Endothelial cell of umbilical vein (primary cell): Measurements from ENCODE around the gene ACR. TPM values are rescaled to one million over a fixed set of nuclear protein-coding genes. Genes with fewer than 3 reads are reported as not detected.

Experiments
- BruUV-seq: library from RNA; stranded (reverse); fragments of 400-500 nt; replicated peaks from 2 replicates; lab custom pipeline; 2021; lab: Mats Ljungman, UMichigan
- CTCF ChIA-PET: fragments of 300-600, 350-600 bp; sonication (Branson Sonifier 250); formaldehyde crosslinking; loops from one replicate; lab custom pipeline; 2021; ENCODE audit warnings: antibody characterized with exemption, inconsistent platforms; lab: Charles Lee
- POLR2A ChIA-PET: fragments of 300-600, 350-600 bp; sonication (Branson Sonifier 250); formaldehyde crosslinking; loops from one replicate; lab custom pipeline; 2021; ENCODE audit warnings: antibody characterized with exemption, inconsistent platforms; lab: Charles Lee
- DNase-seq: peaks from one replicate; pipeline ENCODE4 v3.0.0-alpha.2; 2011; ENCODE audit warnings: low read depth, low spot score
- FAIRE-seq: peaks from 2 replicates; lab custom pipeline; 2011; peaks lifted over from hg19 to GRCh38; lab: Jason Lieb, UNC
- H2AFZ ChIP-seq: 2 replicates; pipeline ENCODE4 v1.6.0; 2012; ENCODE audit warnings: low read depth, low read length, control low read depth, inconsistent platforms
- H3K27ac ChIP-seq: 2 replicates; pipeline ENCODE4 v1.5.1; 2011; ENCODE audit warnings: low read depth, mild to moderate bottlenecking, control low read depth, low read length, moderate library complexity; ENCODE audit not compliant: insufficient read depth
- H3K27me3 ChIP-seq, 2 experiments: 2 replicates each; pipeline versions ENCODE4 v1.6.0 to v1.6.1; 2011; ENCODE audit warnings: low read length in 2 of 2, mixed read lengths in 1 of 2; ENCODE audit not compliant: control insufficient read depth in 2 of 2, insufficient read depth in 2 of 2
- H3K36me3 ChIP-seq, 2 experiments: 2 replicates in 1 of 2; 3 replicates in 1 of 2; pipeline ENCODE4 v1.5.1; 2011; ENCODE audit warnings: low read length in 2 of 2, mild to moderate bottlenecking in 1 of 2, moderate library complexity in 1 of 2; ENCODE audit not compliant: control insufficient read depth in 2 of 2, insufficient read depth in 2 of 2; ENCODE audit errors: extremely low read depth in 1 of 2
- H3K4me1 ChIP-seq: 3 replicates; pipeline ENCODE4 v1.5.1; 2011; ENCODE audit warnings: mild to moderate bottlenecking, low read length; ENCODE audit not compliant: control insufficient read depth, insufficient read depth; ENCODE audit errors: extremely low read depth
- H3K4me2 ChIP-seq: 2 replicates; pipeline ENCODE4 v1.6.1; 2011; ENCODE audit warnings: low read length, control low read depth, mixed read lengths; ENCODE audit not compliant: insufficient read depth
- H3K4me3 ChIP-seq, 3 experiments: fragments of 200-600 bp in 1 of 3; sonication (generic), shearing (Covaris generic) in 1 of 3; replicated peaks in 1 of 3; 2 replicates each; pipeline ENCODE4 v1.5.1; 2011 to 2016; ENCODE audit warnings: control low read depth in 3 of 3, low read length in 3 of 3, mild to moderate bottlenecking in 2 of 3, inconsistent platforms in 1 of 3, low read depth in 1 of 3, moderate library complexity in 1 of 3; ENCODE audit not compliant: insufficient read depth in 1 of 3
- H3K79me2 ChIP-seq: 2 replicates; pipeline ENCODE4 v1.6.0; 2012; ENCODE audit warnings: low read length, inconsistent platforms; ENCODE audit not compliant: control insufficient read depth, insufficient read depth
- H3K9ac ChIP-seq: replicated peaks from 2 replicates; pipeline ENCODE3; 2011; ENCODE audit warnings: low read length, control low read depth; ENCODE audit not compliant: insufficient read depth; ENCODE audit errors: extremely low read depth
- H3K9me1 ChIP-seq: replicated peaks from 3 replicates; pipeline ENCODE4 v1.6.0; 2011; ENCODE audit warnings: mild to moderate bottlenecking, low read length; ENCODE audit not compliant: control insufficient read depth, insufficient read depth; ENCODE audit errors: extremely low read depth
- H3K9me3 ChIP-seq: replicated peaks from 2 replicates; pipeline ENCODE4 v1.5.1; 2012; ENCODE audit warnings: low read length, inconsistent platforms; ENCODE audit not compliant: control insufficient read depth, insufficient read depth
- H4K20me1 ChIP-seq: replicated peaks from 2 replicates; pipeline ENCODE3; 2011; ENCODE audit warnings: mild to moderate bottlenecking, low read length; ENCODE audit not compliant: control insufficient read depth, insufficient read depth; ENCODE audit errors: extremely low read depth
- CTCF ChIP-seq, 2 donors: IDR thresholded peaks; 1 replicate in 1 of 2; 2 replicates in 1 of 2; pipeline ENCODE4 v1.5.1; 2011; ENCODE audit warnings: low read length in 2 of 2, mild to moderate bottlenecking in 2 of 2, moderate library complexity in 2 of 2, control low read depth in 1 of 2, inconsistent platforms in 1 of 2, low read depth in 1 of 2; ENCODE audit not compliant: insufficient read depth in 1 of 2; ENCODE audit errors: extremely low read depth in 1 of 2
- EZH2 ChIP-seq: IDR thresholded peaks from 2 replicates; pipeline ENCODE4 v1.6.1; 2012; ENCODE audit warnings: borderline replicate concordance, low read depth, mild to moderate bottlenecking, moderate library complexity, low read length, inconsistent platforms; ENCODE audit not compliant: severe bottlenecking
- FOS ChIP-seq: IDR thresholded peaks from 2 replicates; pipeline ENCODE4 v1.6.1; 2011; ENCODE audit warnings: mild to moderate bottlenecking, low read length, moderate library complexity, borderline replicate concordance; ENCODE audit not compliant: insufficient read depth
- GATA2 ChIP-seq: IDR thresholded peaks from 2 replicates; pipeline ENCODE4 v1.7.0; 2011; ENCODE audit warnings: low read depth, mild to moderate bottlenecking, moderate library complexity, mixed read lengths, low read length; ENCODE audit not compliant: insufficient read length, insufficient read depth
- JUN ChIP-seq: IDR thresholded peaks from 2 replicates; pipeline ENCODE4 v1.6.1; 2011; ENCODE audit warnings: borderline replicate concordance, low read depth; ENCODE audit not compliant: insufficient read length, insufficient read depth
- MYC ChIP-seq: IDR thresholded peaks from one replicate; pipeline ENCODE4 v1.6.1; 2011; ENCODE audit warnings: mild to moderate bottlenecking, low read depth, low read length
- POLR2A ChIP-seq: IDR thresholded peaks from 2 replicates; pipeline ENCODE4 v1.6.1; 2012; ENCODE audit warnings: low read depth, mild to moderate bottlenecking, control low read depth, low read length
- POLR2AphosphoS5 ChIP-seq: IDR thresholded peaks from 2 replicates; pipeline ENCODE4 v1.6.1; 2012; ENCODE audit warnings: low read depth, mild to moderate bottlenecking, control low read depth, low read length, moderate library complexity; ENCODE audit not compliant: insufficient read depth
- dilution Hi-C: fragments of 300-500 bp; cut with MboI; formaldehyde crosslinking; loops from one replicate; pipeline ENCODE4 v1.15.0; 2019; ENCODE audit warnings: low sequenced_read_pairs; ENCODE audit not compliant: extremely low pct_ligation_motif_present
- intact Hi-C: fragments of 100-400 bp; cut with micrococcal nuclease; formaldehyde crosslinking; loops from one replicate; pipeline ENCODE4 v1.10.0; 2022
- polyA plus RNA-seq, 4 experiments: library from polyadenylated mRNA; depleted of rRNA in 3 of 4; stranded (reverse) in 3 of 4; unstranded in 1 of 4; fragments of >200 nt; gene quantifications; 2 replicates each; pipeline versions ENCODE4 v1.2.1 to v1.2.3, GENCODE V29; 2011 to 2012; ENCODE audit warnings: missing spikeins in 1 of 4
- total RNA-seq: library from RNA; stranded (reverse); gene quantifications from 2 replicates; pipeline ENCODE4 v1.2.3, GENCODE V29; 2021
- TF ChIP-seq, protein P1 (sequence below): IDR thresholded peaks from 2 replicates; pipeline ENCODE4 v1.6.1; 2011; ENCODE audit not compliant: insufficient read depth, insufficient read length

The ACR gene
- total and polyA plus RNA-seq, 2 donors (not counting 3 experiments of a cell fraction or from before 2014, with no cell fraction given): 0.91 to 4.1 TPM

- no peak for FAIRE-seq
- peaks cover 79% of the 10 kb centered on the region for H3K79me2 ChIP-seq
- BruUV-seq: no TSS peak
- dilution Hi-C loops (no loop called here), intact Hi-C loops (no loop called here)
- no peaks in the 10 kb centered on the region for H3K9me1 ChIP-seq
- H3K36me3 ChIP-seq: peaks cover 40 to 82% of the 10 kb centered on the region in 2 experiments
- ChIA-PET CTCF (no interaction called here), POLR2A (interaction anchor here (0.8 kb wide), 1 partner anchor 28 kb away, joined by 3 read pairs; the partner anchor contains the start of gene SHANK3)
- H3K9me3 ChIP-seq: no peaks in the 10 kb centered on the region
- H4K20me1 ChIP-seq: no peaks in the 10 kb centered on the region
- peaks cover 8% of the 10 kb centered on the region for H3K4me1 ChIP-seq
- no peak overlapping the region for H3K4me2 ChIP-seq
- H3K27me3 ChIP-seq: no peaks in the 10 kb centered on the region
- no peak overlapping the region for H3K4me3 ChIP-seq
- no peak for DNase-seq
- H3K27ac ChIP-seq: no peak overlapping the region
- no peak for TF ChIP-seq GATA2
- TF ChIP-seq POLR2A: no peak
- no peak for TF ChIP-seq MYC
- TF ChIP-seq FOS: no peak
- TF ChIP-seq, protein P1, sequence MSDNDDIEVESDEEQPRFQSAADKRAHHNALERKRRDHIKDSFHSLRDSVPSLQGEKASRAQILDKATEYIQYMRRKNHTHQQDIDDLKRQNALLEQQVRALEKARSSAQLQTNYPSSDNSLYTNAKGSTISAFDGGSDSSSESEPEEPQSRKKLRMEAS: no peak
- no peak for TF ChIP-seq JUN
- TF ChIP-seq EZH2: no peak
- TF ChIP-seq CTCF (IDR thresholded peaks at IDR 0.05; ENCODE audit: extremely low read depth in 1 of 2, insufficient read depth in 1 of 2, low read depth in 1 of 2, low read length in 2 of 2): no peak
- no peak for TF ChIP-seq POLR2AphosphoS5
- no peak overlapping the region for H3K9ac ChIP-seq
- H2AFZ ChIP-seq: no peak overlapping the region
Observed at GRCh38 chr22:50701076-50701419, 37.0 kb upstream of the ACR start.
